Measurements from ENCODE around the gene MYO9A.

- no peak for TF ChIP-seq CTCF (IDR thresholded peaks at IDR 0.05; ENCODE audit: poor library complexity)
- no peak for TF ChIP-seq EZH2 (IDR thresholded peaks at IDR 0.05; ENCODE audit: borderline replicate concordance)
- no peak for TF ChIP-seq EZH2phosphoT487 (IDR thresholded peaks at IDR 0.05; ENCODE audit: low read depth, severe bottlenecking, unreplicated experiment)
These were observed 304.1 kb downstream of the MYO9A start for GRCh38 chr15:71813723-71814470.

Data from hepatocyte (in vitro differentiated cells).